ENCODE results near the gene SRGAP3.

SRGAP3 gene

GRCh38 chr3:9037144-9037711 is 212.2 kb downstream of the SRGAP3 start:
- DNase-seq, result no peak

GRCh38 chr3:9036404-9037131 is 212.9 kb downstream of the SRGAP3 start:
- no peak for DNase-seq

- DNase-seq, result no peak
Observed at GRCh38 chr3:9035961-9036360, 213.5 kb downstream of the SRGAP3 start.

- no peak for DNase-seq
Observed at GRCh38 chr3:9035473-9035872, 214.0 kb downstream of the SRGAP3 start.

- no peak for DNase-seq
Observed at GRCh38 chr3:9033867-9034266, 215.6 kb downstream of the SRGAP3 start.

GRCh38 chr3:9032231-9032777 is 217.1 kb downstream of the SRGAP3 start:
- DNase-seq, result no peak

GRCh38 chr3:9030034-9030433 is 219.4 kb downstream of the SRGAP3 start:
- DNase-seq, result no peak

GRCh38 chr3:9028134-9028533 is 221.3 kb downstream of the SRGAP3 start:
- DNase-seq, result no peak

- no peak for DNase-seq
Observed at GRCh38 chr3:9026320-9027045, 223.0 kb downstream of the SRGAP3 start.

GRCh38 chr3:9024341-9024740 is 225.1 kb downstream of the SRGAP3 start:
- DNase-seq, result no peak

- DNase-seq, result no peak
Observed at GRCh38 chr3:9023226-9023590, 226.2 kb downstream of the SRGAP3 start.

GRCh38 chr3:9022305-9023225 is 226.9 kb downstream of the SRGAP3 start:
- DNase-seq, result no peak

GRCh38 chr3:9021271-9022009 is 228.0 kb downstream of the SRGAP3 start:
- DNase-seq, result no peak

GRCh38 chr3:9020426-9020825 is 229.0 kb downstream of the SRGAP3 start:
- DNase-seq, result no peak

GRCh38 chr3:9019259-9019961 is 230.0 kb downstream of the SRGAP3 start:
- DNase-seq, result no peak

- DNase-seq, result no peak
Observed at GRCh38 chr3:9015250-9015649, 234.2 kb downstream of the SRGAP3 start.

GRCh38 chr3:9013782-9014563 is 235.5 kb downstream of the SRGAP3 start:
- no peak for DNase-seq

- no peak for DNase-seq
Observed at GRCh38 chr3:9012521-9012920, 236.9 kb downstream of the SRGAP3 start.

GRCh38 chr3:9009976-9010545 is 239.4 kb downstream of the SRGAP3 start:
- DNase-seq, result no peak

Data from activated gamma-delta T cell (primary cell).